CD4-positive, alpha-beta T cell treated with Interleukin-21 for 1 hour (primary cell): ENCODE data around the gene FBXL20.

Experiments
- DNase-seq: peaks from one replicate; pipeline ENCODE4 v3.0.0-alpha.2; 2020

FBXL20 gene

DNA sequence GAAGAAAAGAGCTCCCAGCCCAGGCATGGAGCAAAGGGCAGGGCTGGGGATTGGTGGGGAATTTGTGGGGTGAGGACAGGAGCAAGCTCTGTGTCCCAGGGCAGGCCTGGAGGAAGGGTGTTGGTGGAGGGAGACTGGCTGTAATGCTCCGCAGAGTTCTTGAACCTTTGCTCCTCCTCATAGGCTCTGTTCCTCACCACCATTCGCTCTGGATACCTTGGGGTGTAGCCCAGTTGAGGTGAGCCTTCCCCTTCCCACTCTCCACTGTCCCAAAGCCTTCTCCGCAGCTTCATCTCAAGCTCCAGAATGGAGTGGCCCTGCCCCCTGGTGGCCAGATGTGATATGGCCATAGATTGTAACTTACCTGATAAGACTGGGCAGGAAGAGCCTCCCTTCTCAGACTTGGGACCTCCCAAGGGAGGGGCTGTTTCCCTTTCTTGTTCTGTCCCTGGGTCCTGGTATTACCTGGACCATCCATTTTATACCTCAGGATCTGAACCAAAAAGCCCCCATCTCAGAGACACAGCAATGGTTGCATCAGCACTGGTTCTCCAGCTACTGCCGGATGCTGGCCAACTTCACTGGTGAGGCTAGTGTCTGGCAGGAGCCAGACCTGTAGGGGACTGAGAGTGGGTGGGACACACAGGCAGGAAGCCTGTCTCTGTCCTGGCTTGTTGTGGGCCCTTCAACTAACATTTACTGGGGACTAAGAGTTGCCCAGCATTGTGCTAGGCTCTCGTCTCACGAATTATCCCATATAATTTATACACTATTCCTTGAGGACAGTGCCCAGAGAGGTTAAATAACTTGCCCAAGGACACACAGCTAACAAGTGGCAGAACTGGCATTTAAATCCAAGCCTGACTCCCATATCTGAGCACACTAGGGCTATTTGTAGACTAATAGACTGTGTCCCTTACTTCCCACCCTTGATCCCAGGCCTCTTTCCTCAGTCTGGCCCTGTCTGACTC, 156.5 kb downstream of the FBXL20 start:
- DNase-seq = peak; percentile 85

DNA sequence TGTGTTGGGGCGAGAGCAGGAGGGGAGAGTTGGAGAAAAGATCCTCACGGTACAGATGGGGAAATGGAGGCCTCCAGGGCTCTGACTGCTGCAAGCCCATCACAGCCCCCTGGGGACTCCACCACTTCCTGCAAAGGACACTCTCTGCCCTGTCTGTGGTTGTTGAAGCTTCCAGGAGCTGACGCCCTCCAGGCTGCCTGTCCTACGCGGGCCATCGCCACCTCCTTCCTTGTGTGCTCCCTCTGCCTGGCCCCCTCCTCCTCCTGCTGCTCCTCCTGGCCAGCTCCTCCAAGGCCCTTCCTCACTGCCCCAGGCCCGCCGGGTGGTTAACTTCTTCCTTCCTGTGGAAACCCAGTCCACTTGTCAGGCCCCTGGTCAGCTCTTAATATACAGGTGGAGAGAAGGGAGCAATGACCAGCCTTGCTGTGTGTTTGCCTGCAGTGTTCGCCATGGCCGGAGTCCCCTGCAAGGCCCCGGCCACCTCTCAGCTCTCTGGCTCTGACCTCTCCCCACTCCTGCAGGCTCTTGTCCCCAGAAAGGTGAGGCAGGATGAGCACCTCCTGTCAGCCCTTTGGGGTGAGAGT, 157.3 kb downstream of the FBXL20 start:
- DNase-seq = no peak

GRCh38 chr17:39243155-39243554, 158.3 kb downstream of the FBXL20 start:
- no peak for DNase-seq

GRCh38 chr17:39240631-39241030, 160.8 kb downstream of the FBXL20 start:
- no peak for DNase-seq

GRCh38 chr17:39239640-39240314, 161.6 kb downstream of the FBXL20 start:
- peak; percentile 81 for DNase-seq

GRCh38 chr17:39238311-39238972, 163.0 kb downstream of the FBXL20 start:
- peak; percentile 91 for DNase-seq

DNA sequence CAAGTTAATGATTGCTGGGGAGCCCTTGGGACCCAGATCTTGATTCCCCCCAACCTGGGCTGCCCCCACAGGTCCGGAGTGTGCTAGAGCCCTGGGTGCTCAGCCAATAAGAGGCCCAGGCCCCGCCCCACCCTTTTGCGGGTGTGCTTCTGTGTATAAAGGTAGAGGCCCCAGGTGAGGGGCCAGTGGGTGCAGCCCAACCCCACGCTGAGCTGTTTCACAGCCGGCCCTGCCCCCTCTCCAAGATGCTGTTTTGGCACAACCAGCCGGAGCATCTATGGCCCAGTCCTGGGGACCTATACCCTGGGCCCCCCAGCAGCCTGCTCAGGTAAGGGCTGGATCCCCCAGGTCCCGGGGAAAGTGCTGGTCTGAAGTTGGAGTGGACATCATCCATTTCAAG, 163.8 kb downstream of the FBXL20 start:
- DNase-seq = no peak

GRCh38 chr17:39236981-39237441, 164.4 kb downstream of the FBXL20 start:
- DNase-seq = no peak

DNA sequence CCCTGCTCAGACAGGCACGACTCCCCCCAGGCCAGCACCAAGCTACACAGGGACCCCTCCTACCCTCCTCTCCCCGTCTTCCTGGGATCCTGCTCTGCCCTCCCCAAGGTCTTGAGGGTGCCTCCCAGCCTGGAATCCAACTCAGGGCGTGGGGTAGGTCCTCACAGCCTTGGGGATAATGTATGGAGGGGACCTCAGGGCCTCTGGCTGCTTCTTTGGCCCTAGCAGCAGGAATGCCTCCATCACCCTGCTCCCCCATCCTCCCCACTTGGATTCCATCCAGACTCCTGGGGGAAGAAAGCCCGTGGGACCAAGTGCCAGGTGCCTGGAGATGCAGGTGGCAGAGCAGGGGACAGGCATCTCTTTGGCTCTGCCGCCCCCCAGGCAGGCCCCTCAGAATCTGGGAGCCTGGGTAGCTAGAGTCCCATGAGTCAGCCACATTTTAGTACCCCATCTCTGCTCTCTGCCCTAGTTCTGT, 164.9 kb downstream of the FBXL20 start:
- DNase-seq = no peak

DNA sequence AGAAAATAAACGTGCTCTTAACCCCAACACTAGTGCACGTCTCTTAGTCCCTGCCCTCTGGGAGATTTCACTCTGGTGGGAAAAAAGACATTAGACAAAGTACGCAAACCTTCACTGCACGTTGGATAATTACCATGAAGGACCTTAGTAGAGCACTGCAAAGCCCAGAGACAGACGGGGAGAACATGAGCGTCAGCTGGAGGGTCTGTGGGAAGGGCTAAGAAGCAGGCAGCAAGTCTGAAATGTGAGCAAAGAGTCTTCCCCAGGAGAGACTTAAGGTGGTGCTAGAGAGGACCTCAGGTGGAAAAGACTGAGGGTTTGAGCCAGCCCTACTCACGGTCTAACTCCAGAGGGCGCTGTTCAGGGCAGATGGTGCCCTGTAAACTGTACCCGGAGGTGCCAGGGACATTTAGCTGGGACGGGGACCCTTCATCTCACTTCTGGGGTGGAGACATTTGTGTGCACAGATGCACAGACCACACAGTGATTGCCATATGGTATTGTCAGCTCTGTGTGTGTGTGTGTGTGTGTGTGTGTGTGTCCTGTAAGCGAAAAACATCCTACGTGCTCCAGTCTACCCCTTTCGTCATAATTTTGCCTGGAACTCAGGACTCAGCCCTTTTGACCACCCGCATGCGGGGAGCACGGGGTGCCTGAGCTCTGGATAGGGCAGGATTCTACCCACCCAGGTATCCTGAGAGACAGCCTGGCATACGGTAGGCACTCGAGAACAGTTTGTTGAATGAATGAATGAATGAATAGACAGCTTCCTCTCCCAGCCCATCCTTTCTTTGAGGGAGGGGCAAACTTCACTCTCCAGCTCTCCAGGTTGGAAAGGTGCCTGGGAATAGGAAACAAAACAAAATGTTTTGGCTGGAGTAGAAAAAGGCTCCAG, 165.6 kb downstream of the FBXL20 start:
- peak; percentile 73 for DNase-seq

GRCh38 chr17:39231591-39232551, 169.6 kb downstream of the FBXL20 start:
- DNase-seq = peak; percentile 70

- DNase-seq = no peak
Measured at GRCh38 chr17:39231091-39231561, 170.3 kb downstream of the FBXL20 start.

DNA sequence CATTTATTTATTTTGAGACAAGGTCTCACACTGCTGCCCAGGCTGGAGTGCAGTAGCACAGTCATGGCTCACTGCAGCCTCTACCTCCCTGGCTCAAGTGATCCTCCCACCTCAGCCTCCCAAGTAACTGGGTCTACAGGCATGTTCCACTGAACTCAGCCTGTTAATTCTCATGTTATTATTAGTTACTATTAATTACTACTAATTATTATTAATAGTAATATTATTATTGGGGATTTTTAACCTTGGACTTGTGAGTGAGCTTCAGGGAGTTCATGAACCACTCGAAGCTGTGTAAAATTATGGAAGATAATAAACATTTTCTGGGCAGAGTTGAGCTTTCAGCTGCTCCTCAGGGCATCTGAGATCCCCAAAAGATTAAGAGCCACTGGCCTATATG, 171.1 kb downstream of the FBXL20 start:
- no peak for DNase-seq

- DNase-seq = no peak
Measured at GRCh38 chr17:39229274-39229913, 172.0 kb downstream of the FBXL20 start.

- DNase-seq = no peak
Measured at GRCh38 chr17:39227364-39227919, 174.0 kb downstream of the FBXL20 start.

GRCh38 chr17:39225959-39226683, 175.3 kb downstream of the FBXL20 start:
- peak; percentile 58 for DNase-seq

- DNase-seq = no peak
Measured at GRCh38 chr17:39225308-39225958, 176.0 kb downstream of the FBXL20 start, which contains the start of gene STAC2. STAC2 (minus strand) TSS chr17:39225945; CDS start chr17:39225502, 443 bp downstream.

DNA sequence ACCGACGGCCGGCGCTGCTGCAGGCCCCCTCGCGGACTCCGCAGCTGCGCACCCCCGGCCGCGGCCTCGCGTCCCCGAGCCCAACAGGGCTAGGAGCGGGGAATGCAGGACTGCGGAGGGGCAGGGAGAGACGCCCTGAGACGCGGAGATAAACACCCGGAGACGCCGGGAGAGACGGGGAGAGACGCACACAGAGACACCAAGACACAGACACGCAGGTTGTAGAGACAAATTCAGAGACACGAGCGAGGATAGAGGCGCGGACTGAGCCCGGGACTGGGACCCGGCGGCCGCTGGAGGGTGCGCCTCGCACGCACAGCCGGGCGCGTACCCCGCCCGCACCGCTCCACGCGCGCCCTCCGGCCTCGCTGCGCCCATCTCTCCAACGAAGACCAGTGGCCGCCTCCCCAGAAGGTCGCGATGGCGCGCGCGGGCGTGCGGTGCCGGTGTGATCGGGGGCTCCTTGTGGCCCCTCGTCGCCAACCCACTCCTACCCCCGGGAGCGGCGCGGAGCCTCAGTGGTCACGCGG, 176.6 kb downstream of the FBXL20 start:
- no peak for DNase-seq
